Measurements from ENCODE around the gene ZNF782.
A peak's percentile ranks its signal among the peaks of the same experiment; 100 is the strongest.
"Not testable (repeated sequence)": the region's sequence is repeated elsewhere in the genome, so short reads cannot be mapped to it uniquely, and the experiment has no call there.

The ZNF782 gene

GRCh38 chr9:96853781-96854650 is at the start of gene ZNF782:
ZNF782 (minus strand) TSS chr9:96854514; CDS start chr9:96851961, 2,553 bp downstream.
- DNase-seq (ENCODE audit: low read depth in 2 of 2), result peak; percentile 72 to 78

GRCh38 chr9:96900010-96900409 is 45.7 kb upstream of the ZNF782 start:
- not testable (repeated sequence) for DNase-seq (ENCODE audit: low read depth in 2 of 2)

- DNase-seq (ENCODE audit: low read depth in 2 of 2), result no peak
Observed at GRCh38 chr9:96892131-96892530, 37.8 kb upstream of the ZNF782 start.

- DNase-seq (ENCODE audit: low read depth in 2 of 2), result no peak
Observed at GRCh38 chr9:96888591-96888990, 34.3 kb upstream of the ZNF782 start.

- no peak for DNase-seq (ENCODE audit: low read depth in 2 of 2)
Observed at GRCh38 chr9:96885424-96885823, 31.1 kb upstream of the ZNF782 start.

- no peak for DNase-seq (ENCODE audit: low read depth in 2 of 2)
Observed at GRCh38 chr9:96884443-96884842, 30.1 kb upstream of the ZNF782 start.

GRCh38 chr9:96883922-96884321 is 29.6 kb upstream of the ZNF782 start:
- DNase-seq (ENCODE audit: low read depth in 2 of 2), result no peak

- DNase-seq (ENCODE audit: low read depth in 2 of 2), result no peak
Observed at GRCh38 chr9:96877269-96877668, 23.0 kb upstream of the ZNF782 start.

- DNase-seq (ENCODE audit: low read depth in 2 of 2), result peak; percentile 24 to 41
Observed at GRCh38 chr9:96875461-96876142, 21.3 kb upstream of the ZNF782 start.

GRCh38 chr9:96874947-96875460 is 20.7 kb upstream of the ZNF782 start:
- DNase-seq (ENCODE audit: low read depth in 2 of 2), result peak in 1 of 2 donors; percentile 25

- no peak for DNase-seq (ENCODE audit: low read depth in 2 of 2)
Observed at GRCh38 chr9:96874201-96874785, 20.0 kb upstream of the ZNF782 start.

- no peak for DNase-seq (ENCODE audit: low read depth in 2 of 2)
Observed at GRCh38 chr9:96871176-96871575, 16.9 kb upstream of the ZNF782 start.

GRCh38 chr9:96868709-96869108 is 14.4 kb upstream of the ZNF782 start:
- DNase-seq (ENCODE audit: low read depth in 2 of 2), result no peak

GRCh38 chr9:96867079-96867804 is 12.9 kb upstream of the ZNF782 start:
- DNase-seq (ENCODE audit: low read depth in 2 of 2), result no peak

GRCh38 chr9:96865240-96865639 is 10.9 kb upstream of the ZNF782 start:
- DNase-seq (ENCODE audit: low read depth in 2 of 2), result not testable (repeated sequence)

GRCh38 chr9:96859461-96860198 is 5.3 kb upstream of the ZNF782 start:
- no peak for DNase-seq (ENCODE audit: low read depth in 2 of 2)

- no peak for DNase-seq (ENCODE audit: low read depth in 2 of 2)
Observed at GRCh38 chr9:96858670-96859069, 4.4 kb upstream of the ZNF782 start.

- no peak for DNase-seq (ENCODE audit: low read depth in 2 of 2)
Observed at GRCh38 chr9:96858018-96858573, 3.8 kb upstream of the ZNF782 start.

- DNase-seq (ENCODE audit: low read depth in 2 of 2), result peak; percentile 32 to 36
Observed at GRCh38 chr9:96856363-96857286, 2.3 kb upstream of the ZNF782 start.

Measured in stimulated activated CD8-positive, alpha-beta memory T cell treated with anti-CD3 and anti-CD28 coated beads, Interleukin-2, amount 100 ng/mL, for 48 hours (primary cell).